Neuronal stem cell (in vitro differentiated cells): Measurements from ENCODE around the gene PSORS1C2.

Source experiments
- DNase-seq: peaks from one replicate; pipeline ENCODE4 v3.0.0-alpha.2; 2013; ENCODE audit warnings: low spot score
- H2AFZ ChIP-seq: one replicate; pipeline ENCODE4 v1.6.1; 2013; ENCODE audit warnings: mild to moderate bottlenecking, low read length, inconsistent platforms
- H2AK5ac ChIP-seq: 2 replicates; pipeline ENCODE4 v1.6.1; 2013; ENCODE audit warnings: low read depth, mild to moderate bottlenecking, inconsistent platforms, low read length, moderate library complexity, mixed read lengths
- H2BK120ac ChIP-seq: 2 replicates; pipeline ENCODE4 v1.6.1; 2013; ENCODE audit warnings: low read depth, mild to moderate bottlenecking, inconsistent platforms, low read length, moderate library complexity, mixed read lengths
- H2BK12ac ChIP-seq: one replicate; pipeline ENCODE4 v1.6.1; 2013; ENCODE audit warnings: low read length, inconsistent platforms
- H2BK15ac ChIP-seq: 2 replicates; pipeline ENCODE4 v1.6.1; 2013; ENCODE audit warnings: mild to moderate bottlenecking, low read length, inconsistent platforms, mixed read lengths
- H2BK5ac ChIP-seq: one replicate; pipeline ENCODE4 v1.6.1; 2013; ENCODE audit warnings: inconsistent platforms, mild to moderate bottlenecking, low read length, moderate library complexity
- H3K14ac ChIP-seq: one replicate; pipeline ENCODE4 v1.6.1; 2013; ENCODE audit warnings: low read length, inconsistent platforms
- H3K18ac ChIP-seq: 2 replicates; pipeline ENCODE4 v1.6.1; 2013; ENCODE audit warnings: low read length, inconsistent platforms
- H3K23ac ChIP-seq: 2 replicates; pipeline ENCODE4 v1.6.1; 2013; ENCODE audit warnings: low read depth, mild to moderate bottlenecking, mixed read lengths, low read length, inconsistent platforms; ENCODE audit not compliant: poor library complexity
- H3K27ac ChIP-seq: replicated peaks from 3 replicates; pipeline ENCODE4 v1.5.1; 2013; ENCODE audit warnings: low read length, inconsistent platforms
- H3K27me3 ChIP-seq, 3 experiments: 2 replicates each; pipeline ENCODE4 v1.6.1; 2013; ENCODE audit warnings: low read length in 3 of 3, mild to moderate bottlenecking in 2 of 3, inconsistent platforms in 1 of 3, low read depth in 1 of 3, mixed read lengths in 1 of 3, moderate library complexity in 1 of 3; ENCODE audit not compliant: control insufficient read depth in 3 of 3, insufficient read depth in 3 of 3
- H3K36me3 ChIP-seq, 2 donors: replicated peaks in 1 of 2; 2 replicates each; pipeline ENCODE4 v1.6.1; 2013; ENCODE audit warnings: low read length in 2 of 2; ENCODE audit not compliant: control insufficient read depth in 2 of 2, insufficient read depth in 2 of 2
- H3K4ac ChIP-seq: 2 replicates; pipeline ENCODE4 v1.6.1; 2013; ENCODE audit warnings: inconsistent platforms, mild to moderate bottlenecking, low read length, moderate library complexity
- H3K4me1 ChIP-seq, 2 donors: 1 replicate in 1 of 2; 2 replicates in 1 of 2; pipeline ENCODE4 v1.6.1; 2013; ENCODE audit warnings: low read length in 2 of 2, low read depth in 1 of 2; ENCODE audit not compliant: control insufficient read depth in 2 of 2, insufficient read depth in 1 of 2
- H3K4me2 ChIP-seq: one replicate; pipeline ENCODE4 v1.6.1; 2013; ENCODE audit warnings: mild to moderate bottlenecking, low read length, inconsistent platforms; ENCODE audit not compliant: insufficient read depth, poor library complexity, severe bottlenecking
- H3K4me3 ChIP-seq, 2 donors: 2 replicates each; pipeline ENCODE4 v1.5.1; 2013; ENCODE audit warnings: low read length in 2 of 2, mild to moderate bottlenecking in 2 of 2, inconsistent platforms in 1 of 2, moderate library complexity in 1 of 2
- H3K79me1 ChIP-seq: one replicate; pipeline ENCODE4 v1.6.1; 2013; ENCODE audit warnings: low read depth, mild to moderate bottlenecking, inconsistent platforms, low read length, moderate library complexity
- H3K9ac ChIP-seq: one replicate; pipeline ENCODE4 v1.6.1; 2013; ENCODE audit warnings: mild to moderate bottlenecking, low read depth, low read length, inconsistent platforms; ENCODE audit not compliant: poor library complexity
- H3K9me3 ChIP-seq, 2 donors: replicated peaks in 1 of 2; 2 replicates each; pipeline versions ENCODE3 to v1.6.1; 2013; ENCODE audit warnings: low read length in 2 of 2, mild to moderate bottlenecking in 2 of 2, inconsistent platforms in 1 of 2, low read depth in 1 of 2, mixed read lengths in 1 of 2, moderate library complexity in 1 of 2; ENCODE audit not compliant: control insufficient read depth in 2 of 2, insufficient read depth in 1 of 2
- H4K8ac ChIP-seq: one replicate; pipeline ENCODE4 v1.6.1; 2013; ENCODE audit warnings: low read depth, mild to moderate bottlenecking, inconsistent platforms, low read length, moderate library complexity
- H4K91ac ChIP-seq: one replicate; pipeline ENCODE4 v1.6.1; 2013; ENCODE audit warnings: low read length, low read depth, mild to moderate bottlenecking, inconsistent platforms; ENCODE audit not compliant: poor library complexity
- WGBS, 2 donors: extraction: QIAGEN DNeasy Blood & Tissue Kit; methylation state at CpG; one replicate each; pipeline ENCODE4 v1.1.7; 2013; ENCODE audit warnings: missing lambda C conversion rate in 2 of 2, mixed read lengths in 1 of 2; ENCODE audit not compliant: insufficient read length in 2 of 2, insufficient replicate concordance in 1 of 2; ENCODE audit errors: extremely low coverage in 2 of 2; 5-methylcytosine and 5-hydroxymethylcytosine counted together

PSORS1C2 gene

DNA sequence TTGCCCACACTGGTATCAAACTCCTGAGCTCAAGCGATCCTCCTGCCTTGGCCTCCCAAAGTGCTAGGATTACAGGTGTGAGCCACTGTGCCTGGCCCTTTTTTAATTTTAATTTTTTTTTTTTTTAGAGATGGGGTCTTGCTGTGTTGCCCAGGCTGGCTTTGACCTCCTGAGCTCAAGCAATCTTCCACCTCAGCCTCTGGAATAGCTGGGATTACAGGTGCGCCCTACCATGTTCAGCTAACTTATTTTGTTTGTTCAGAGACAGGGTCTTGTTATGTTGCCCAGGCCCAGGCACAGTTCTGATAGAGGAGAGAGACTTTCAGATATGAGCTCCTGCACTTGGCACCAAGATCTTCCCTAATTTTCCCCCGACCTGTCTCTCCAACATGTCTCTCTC lies 8.1 kb downstream of the PSORS1C2 start:
- no peak overlapping the region for H3K4me3 ChIP-seq
- DNase-seq: no peak
- no peak overlapping the region for H3K9ac ChIP-seq
- no peak overlapping the region for H4K91ac ChIP-seq
- H3K4ac ChIP-seq: no peak overlapping the region
- H2BK5ac ChIP-seq: no peak overlapping the region
- no peak overlapping the region for H4K8ac ChIP-seq
- no peak overlapping the region for H3K18ac ChIP-seq
- H2AFZ ChIP-seq: no peak overlapping the region
- peaks cover 0 to 4% of the 10 kb centered on the region in 2 donors for H3K4me1 ChIP-seq
- H3K79me1 ChIP-seq: no peaks in the 10 kb centered on the region
- no peak overlapping the region for H2BK120ac ChIP-seq
- H3K27me3 ChIP-seq: peaks cover 0 to 9% (median 0%) of the 10 kb centered on the region in 3 experiments
- H3K23ac ChIP-seq: no peak overlapping the region
- no CpG with 5 or more reads among the region's 3 CpGs for whole genome bisulfite sequencing, 2 donors
- no peak overlapping the region for H3K4me2 ChIP-seq
- no peak overlapping the region for H3K27ac ChIP-seq
- no peak overlapping the region for H2BK12ac ChIP-seq
- no peaks in the 10 kb centered on the region for H3K9me3 ChIP-seq
- no peak overlapping the region for H3K14ac ChIP-seq
- H2AK5ac ChIP-seq: no peak overlapping the region
- H3K36me3 ChIP-seq: no peaks in the 10 kb centered on the region
- H2BK15ac ChIP-seq: no peak overlapping the region

DNA sequence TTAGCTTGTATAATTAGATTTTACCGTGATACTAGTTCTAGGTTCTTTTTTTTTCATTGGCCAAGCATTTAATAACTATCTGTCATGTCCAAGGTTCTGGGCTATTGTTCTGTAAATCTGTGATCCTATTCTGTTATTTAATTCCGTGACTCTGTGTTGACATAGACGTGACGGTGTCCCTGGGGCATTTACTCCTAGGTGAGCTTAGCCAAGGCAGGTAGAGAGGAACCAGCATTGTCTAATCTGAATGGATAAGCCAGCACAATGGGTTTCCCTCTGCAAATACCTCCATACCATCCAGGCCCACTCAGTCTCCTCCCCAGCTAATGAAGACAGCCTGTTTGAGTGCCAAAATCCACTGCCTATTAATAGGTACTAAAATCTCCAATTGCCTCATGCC lies 9.7 kb downstream of the PSORS1C2 start:
- H2BK12ac ChIP-seq: no peak overlapping the region
- no peak overlapping the region for H2BK5ac ChIP-seq
- no peak overlapping the region for H4K91ac ChIP-seq
- no peak overlapping the region for H3K4me3 ChIP-seq
- no peak overlapping the region for H2AK5ac ChIP-seq
- no peak overlapping the region for H3K23ac ChIP-seq
- H3K4me1 ChIP-seq: peaks cover 3 to 10% of the 10 kb centered on the region in 2 donors
- H3K9me3 ChIP-seq: no peaks in the 10 kb centered on the region
- H2AFZ ChIP-seq: no peak overlapping the region
- H4K8ac ChIP-seq: no peak overlapping the region
- H3K27ac ChIP-seq: no peak overlapping the region
- no peak overlapping the region for H2BK15ac ChIP-seq
- H3K14ac ChIP-seq: no peak overlapping the region
- no peaks in the 10 kb centered on the region for H3K79me1 ChIP-seq
- no peak overlapping the region for H3K9ac ChIP-seq
- no peak overlapping the region for H3K18ac ChIP-seq
- peaks cover 0 to 20% (median 0%) of the 10 kb centered on the region in 3 experiments for H3K27me3 ChIP-seq
- no peak overlapping the region for H2BK120ac ChIP-seq
- H3K4me2 ChIP-seq: no peak overlapping the region
- WGBS, 2 donors: no CpG with 5 or more reads among the region's 4 CpGs
- no peaks in the 10 kb centered on the region for H3K36me3 ChIP-seq
- DNase-seq: no peak
- no peak overlapping the region for H3K4ac ChIP-seq

DNA sequence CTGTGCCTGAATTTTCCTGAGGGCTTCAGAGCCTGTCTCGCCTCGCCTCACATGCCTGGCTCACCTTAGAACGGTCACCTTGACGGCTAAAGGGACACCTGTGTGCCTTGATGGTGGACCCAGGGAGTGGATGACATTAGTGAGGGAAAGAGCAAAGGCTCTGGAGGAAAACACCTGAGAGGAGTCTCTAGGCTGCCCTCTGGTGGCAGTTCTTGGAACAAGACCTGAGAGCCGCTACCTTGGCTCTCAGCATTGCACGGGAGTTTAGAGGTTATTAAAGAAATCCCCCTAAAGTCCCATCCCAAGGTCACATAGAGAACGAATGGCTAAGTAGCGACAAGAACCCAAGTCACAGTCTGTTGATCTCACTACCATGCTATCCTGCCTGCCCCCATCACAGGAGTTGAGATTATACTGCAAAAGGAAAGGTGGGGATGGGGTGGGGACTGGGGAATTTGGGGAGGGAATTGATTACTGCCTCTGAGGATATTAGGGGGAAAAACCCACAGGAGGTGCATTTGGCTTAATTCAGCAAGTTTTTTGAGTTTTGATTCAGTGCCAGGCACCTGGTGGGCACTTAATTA lies 10.7 kb downstream of the PSORS1C2 start:
- no CpG with 5 or more reads among the region's 8 CpGs for WGBS, 2 donors
- Histone ChIP-seq H3K79me1 (no peaks in the 10 kb centered on the region), H3K4me2 (no peak overlapping the region), H3K23ac (no peak overlapping the region), H3K4ac (no peak overlapping the region), H3K4me1 (peaks cover 3 to 14% of the 10 kb centered on the region in 2 donors), H3K4me3 (no peak overlapping the region), H3K27ac (no peak overlapping the region), H2BK15ac (no peak overlapping the region), H4K8ac (no peak overlapping the region), H3K14ac (no peak overlapping the region), H2BK12ac (no peak overlapping the region), H4K91ac (no peak overlapping the region), H2AFZ (no peak overlapping the region), H2AK5ac (no peak overlapping the region), H3K9ac (no peak overlapping the region), H2BK120ac (no peak overlapping the region), H2BK5ac (no peak overlapping the region), H3K9me3 (no peaks in the 10 kb centered on the region), H3K18ac (no peak overlapping the region), H3K27me3 (peaks cover 0 to 25% (median 0%) of the 10 kb centered on the region in 3 experiments), H3K36me3 (no peaks in the 10 kb centered on the region)
- peak; percentile 57 for DNase-seq

DNA sequence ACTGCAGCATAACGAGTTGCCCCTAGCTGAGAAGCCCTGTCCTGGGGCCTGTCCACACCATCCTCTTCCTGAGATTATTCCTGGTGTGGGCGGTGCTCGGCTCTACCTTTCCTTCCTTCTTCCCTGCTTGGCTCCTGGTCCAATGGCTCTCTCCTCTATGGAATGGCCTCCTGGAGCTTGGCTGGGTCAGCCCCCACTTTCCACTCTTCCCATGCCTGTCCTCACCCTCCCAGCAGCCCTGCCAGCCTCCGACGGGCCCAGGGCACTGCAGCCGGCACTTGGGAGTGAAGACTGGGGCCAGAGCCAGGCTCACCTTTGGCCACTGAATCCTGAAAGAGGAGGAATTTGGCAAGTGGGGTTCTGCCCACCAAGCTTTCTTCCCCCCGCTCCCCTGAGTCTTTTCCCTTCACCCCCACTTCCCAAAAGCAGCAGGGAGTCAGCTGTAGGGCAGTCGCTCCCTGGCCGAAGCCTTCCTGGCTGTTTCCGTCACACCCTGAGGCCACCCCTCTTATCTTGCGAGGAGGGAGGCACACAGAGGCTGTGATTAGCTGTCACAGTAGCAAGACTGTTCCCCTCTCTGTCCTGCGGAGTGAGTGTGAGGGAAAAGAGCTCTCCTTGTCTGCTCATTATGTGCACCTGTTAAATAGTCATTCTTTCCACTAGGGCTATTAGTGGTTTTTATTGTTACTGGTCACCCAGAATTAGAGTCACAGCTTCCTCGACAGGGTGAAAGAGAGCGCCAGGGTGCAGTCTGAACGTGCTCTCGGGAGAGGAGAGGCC lies 12.3 kb downstream of the PSORS1C2 start:
- Histone ChIP-seq H3K36me3 (no peaks in the 10 kb centered on the region), H3K4me2 (no peak overlapping the region), H3K18ac (no peak overlapping the region), H3K79me1 (no peaks in the 10 kb centered on the region), H2BK120ac (no peak overlapping the region), H3K27me3 (peaks cover 0 to 29% (median 0%) of the 10 kb centered on the region in 3 experiments), H3K4me3 (no peak overlapping the region), H2BK5ac (no peak overlapping the region), H4K8ac (no peak overlapping the region), H3K9ac (no peak overlapping the region), H3K14ac (no peak overlapping the region), H3K4me1 (peaks cover 3 to 14% of the 10 kb centered on the region in 2 donors), H3K23ac (no peak overlapping the region), H3K4ac (no peak overlapping the region), H4K91ac (no peak overlapping the region), H2AK5ac (no peak overlapping the region), H3K27ac (no peak overlapping the region), H3K9me3 (no peaks in the 10 kb centered on the region), H2BK12ac (peak overlapping the region; percentile 60), H2BK15ac (no peak overlapping the region), H2AFZ (peak overlapping the region; percentile 47)
- WGBS, 2 donors: no CpG with 5 or more reads among the region's 16 CpGs
- no peak for DNase-seq
